DND-41 (cell line): ENCODE measurements around the gene FAM234A.

Experiments used
- ATAC-seq: fragments of 200-7000 bp; cut with Tn5 transposase; 3 replicates; pipeline ENCODE4 v1.9.1; 2021; ENCODE audit warnings: low read depth; ENCODE audit not compliant: insufficient read depth
- DNase-seq: peaks from one replicate; pipeline ENCODE4 v3.0.0-alpha.2; 2020
- H2AFZ ChIP-seq: 2 replicates; pipeline ENCODE4 v1.6.0; 2012; ENCODE audit warnings: low read depth, low read length
- H3K27ac ChIP-seq: 2 replicates; pipeline ENCODE4 v1.5.1; 2012; ENCODE audit warnings: low read length, inconsistent platforms
- H3K27me3 ChIP-seq: fragments of 200-600 bp; sonication (generic); 2 replicates; pipeline ENCODE4 v1.6.0; 2012; ENCODE audit warnings: low read length, mild to moderate bottlenecking, inconsistent platforms; ENCODE audit not compliant: insufficient read depth, poor library complexity
- H3K36me3 ChIP-seq: 2 replicates; pipeline ENCODE4 v1.5.1; 2012; ENCODE audit warnings: low read length, inconsistent platforms; ENCODE audit not compliant: insufficient read depth
- H3K4me1 ChIP-seq: 2 replicates; pipeline ENCODE4 v1.5.1; 2012; ENCODE audit warnings: mild to moderate bottlenecking, low read length; ENCODE audit not compliant: insufficient read depth
- H3K4me2 ChIP-seq: 2 replicates; pipeline ENCODE4 v1.6.0; 2012; ENCODE audit warnings: mild to moderate bottlenecking, moderate library complexity, low read length, inconsistent platforms; ENCODE audit not compliant: insufficient read depth
- H3K4me3 ChIP-seq, 2 experiments: fragments of 200-600 bp in 1 of 2; shearing (Covaris generic) in 1 of 2; 2 replicates each; pipeline ENCODE4 v1.5.1; 2012 to 2016; ENCODE audit warnings: inconsistent platforms in 2 of 2, low read length in 2 of 2, mild to moderate bottlenecking in 2 of 2, low read depth in 1 of 2, moderate library complexity in 1 of 2
- H3K79me2 ChIP-seq: 2 replicates; pipeline ENCODE4 v1.6.0; 2012; ENCODE audit warnings: low read length, inconsistent platforms; ENCODE audit not compliant: insufficient read depth
- H3K9ac ChIP-seq: 2 replicates; pipeline ENCODE4 v1.6.0; 2012; ENCODE audit warnings: low read depth, mild to moderate bottlenecking, inconsistent platforms, low read length, moderate library complexity
- H3K9me3 ChIP-seq: 2 replicates; pipeline ENCODE4 v1.5.1; 2012; ENCODE audit warnings: low read length, moderate library complexity, mild to moderate bottlenecking, inconsistent platforms; ENCODE audit not compliant: insufficient read depth, severe bottlenecking
- H4K20me1 ChIP-seq: 2 replicates; pipeline ENCODE4 v1.6.0; 2012; ENCODE audit warnings: low read length; ENCODE audit not compliant: insufficient read depth
- EZH2 ChIP-seq: IDR thresholded peaks from 3 replicates; pipeline ENCODE4 v1.6.1; 2012; ENCODE audit warnings: borderline replicate concordance, low read depth, mild to moderate bottlenecking, moderate library complexity, low read length, inconsistent platforms; ENCODE audit not compliant: severe bottlenecking
- TF ChIP-seq, protein P1 (sequence below): IDR thresholded peaks from 2 replicates; pipeline ENCODE4 v1.5.1; 2012; ENCODE audit warnings: borderline replicate concordance, low read length, moderate library complexity, mild to moderate bottlenecking; ENCODE audit not compliant: poor library complexity, severe bottlenecking; ENCODE audit errors: extremely low read depth

Gene FAM234A

GRCh38 chr16:307691-308312 lies 73.2 kb downstream of the FAM234A start:
- Histone ChIP-seq H3K4me2 (no peak overlapping the region), H3K9me3 (no peaks in the 10 kb centered on the region), H3K4me1 (no peaks in the 10 kb centered on the region), H2AFZ (no peak overlapping the region), H3K4me3 (no peak overlapping the region), H4K20me1 (peaks cover 35% of the 10 kb centered on the region), H3K9ac (no peak overlapping the region), H3K27me3 (no peaks in the 10 kb centered on the region), H3K79me2 (peaks cover 7% of the 10 kb centered on the region; the same call in 1 of the 2 replicates), H3K27ac (no peak overlapping the region), H3K36me3 (peaks cover 74% of the 10 kb centered on the region)
- TF ChIP-seq EZH2 = no peak
- TF ChIP-seq, protein P1, sequence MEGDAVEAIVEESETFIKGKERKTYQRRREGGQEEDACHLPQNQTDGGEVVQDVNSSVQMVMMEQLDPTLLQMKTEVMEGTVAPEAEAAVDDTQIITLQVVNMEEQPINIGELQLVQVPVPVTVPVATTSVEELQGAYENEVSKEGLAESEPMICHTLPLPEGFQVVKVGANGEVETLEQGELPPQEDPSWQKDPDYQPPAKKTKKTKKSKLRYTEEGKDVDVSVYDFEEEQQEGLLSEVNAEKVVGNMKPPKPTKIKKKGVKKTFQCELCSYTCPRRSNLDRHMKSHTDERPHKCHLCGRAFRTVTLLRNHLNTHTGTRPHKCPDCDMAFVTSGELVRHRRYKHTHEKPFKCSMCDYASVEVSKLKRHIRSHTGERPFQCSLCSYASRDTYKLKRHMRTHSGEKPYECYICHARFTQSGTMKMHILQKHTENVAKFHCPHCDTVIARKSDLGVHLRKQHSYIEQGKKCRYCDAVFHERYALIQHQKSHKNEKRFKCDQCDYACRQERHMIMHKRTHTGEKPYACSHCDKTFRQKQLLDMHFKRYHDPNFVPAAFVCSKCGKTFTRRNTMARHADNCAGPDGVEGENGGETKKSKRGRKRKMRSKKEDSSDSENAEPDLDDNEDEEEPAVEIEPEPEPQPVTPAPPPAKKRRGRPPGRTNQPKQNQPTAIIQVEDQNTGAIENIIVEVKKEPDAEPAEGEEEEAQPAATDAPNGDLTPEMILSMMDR = no peak
- DNase-seq = no peak
- ATAC-seq = no peak

- no peak overlapping the region for H3K4me3 ChIP-seq
- DNase-seq (peak; percentile 33), ATAC-seq (peak; percentile 74; the same call in 2 of the 3 replicates)
- H3K4me1 ChIP-seq = no peaks in the 10 kb centered on the region
- no peak overlapping the region for H2AFZ ChIP-seq
- no peak overlapping the region for H3K27ac ChIP-seq
- peaks cover 77% of the 10 kb centered on the region for H3K36me3 ChIP-seq
- no peaks in the 10 kb centered on the region for H3K27me3 ChIP-seq
- no peak overlapping the region for H3K4me2 ChIP-seq
- H4K20me1 ChIP-seq = peaks cover 41% of the 10 kb centered on the region
- TF ChIP-seq, protein P1 = peak; percentile 37
- no peak for TF ChIP-seq EZH2
- no peak overlapping the region for H3K9ac ChIP-seq
- no peaks in the 10 kb centered on the region for H3K9me3 ChIP-seq
- peaks cover 14% of the 10 kb centered on the region; the same call in 1 of the 2 replicates for H3K79me2 ChIP-seq
These were observed 74.9 kb downstream of the FAM234A start for GRCh38 chr16:309476-309875.

- Histone ChIP-seq H4K20me1 (peaks cover 50% of the 10 kb centered on the region), H2AFZ (no peak overlapping the region), H3K9ac (no peak overlapping the region), H3K9me3 (no peaks in the 10 kb centered on the region), H3K27me3 (no peaks in the 10 kb centered on the region), H3K79me2 (peaks cover 28% of the 10 kb centered on the region), H3K4me2 (no peak overlapping the region), H3K4me1 (no peaks in the 10 kb centered on the region), H3K27ac (no peak overlapping the region), H3K36me3 (peaks cover 71% of the 10 kb centered on the region), H3K4me3 (no peak overlapping the region)
- DNase-seq (no peak), ATAC-seq (no peak)
- no peak for TF ChIP-seq EZH2
- TF ChIP-seq, protein P1 = no peak
These were observed 77.1 kb downstream of the FAM234A start for GRCh38 chr16:311725-312124.
